Esophagus squamous epithelium (tissue), 4 donors: Measurements from ENCODE around the gene CMYA5.

Experiments
- CTCF ChIP-seq, 6 experiments: fragments of 450-650 bp in 4 of 6; fragments of 200-600 bp in 2 of 6; sonication (generic) in 2 of 6; IDR thresholded peaks; one replicate each; pipeline ENCODE4 v1.5.1; 2016 to 2019; ENCODE audit warnings: antibody characterized with exemption in 6 of 6, mild to moderate bottlenecking in 4 of 6, moderate library complexity in 4 of 6
- POLR2A ChIP-seq, 4 donors: fragments of 450-650 bp; IDR thresholded peaks; one replicate each; pipeline ENCODE4 v1.6.1; 2017; ENCODE audit warnings: antibody characterized with exemption in 4 of 4, mild to moderate bottlenecking in 4 of 4, moderate library complexity in 3 of 4

GRCh38 chr5:79802406-79802805, 112.8 kb downstream of the CMYA5 start:
- no peak for TF ChIP-seq CTCF (IDR thresholded peaks at IDR 0.05)
- TF ChIP-seq POLR2A (IDR thresholded peaks at IDR 0.05) = no peak
